PC-3 (cell line): ENCODE measurements around the gene CROT.

Experiments used
- EZH2 ChIP-seq: fragments of 300-600 bp; sonication (generic); IDR thresholded peaks from one replicate; pipeline ENCODE4 v1.6.1; 2017; ENCODE audit warnings: antibody characterized with exemption, mild to moderate bottlenecking, low read length; ENCODE audit not compliant: unreplicated experiment
- EZH2phosphoT487 ChIP-seq: fragments of 300-600 bp; sonication (generic); IDR thresholded peaks from 2 replicates; pipeline ENCODE4 v1.6.1; 2018; ENCODE audit warnings: mild to moderate bottlenecking, antibody characterized with exemption, low read length, borderline replicate concordance
- TF ChIP-seq, protein P1 (sequence below): fragments of 300-600 bp; sonication (generic); conservative IDR thresholded peaks from 2 replicates; pipeline ENCODE4 v1.5.1; 2017; ENCODE audit warnings: antibody characterized with exemption, low read depth, mild to moderate bottlenecking, low read length

DNA sequence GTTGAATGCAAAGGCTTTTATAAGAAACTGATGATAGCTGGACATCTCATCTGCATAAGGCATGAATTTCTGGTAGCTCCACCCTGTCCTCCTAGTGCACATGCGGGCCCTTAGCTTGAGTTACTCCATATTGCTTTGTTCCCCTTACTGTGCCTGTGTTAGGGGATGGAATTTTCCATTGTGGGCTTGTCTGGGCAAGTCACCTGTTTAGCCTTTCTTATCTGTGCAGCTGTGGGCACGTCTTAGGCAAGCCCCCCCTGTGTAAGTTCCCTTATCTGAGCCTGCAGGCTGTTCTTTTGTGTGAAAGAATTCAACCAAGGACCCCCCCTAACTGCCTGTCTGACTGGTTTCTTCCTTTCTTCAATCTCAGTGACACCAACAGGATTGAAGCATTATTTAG, 14.5 kb upstream of the CROT start:
- TF ChIP-seq EZH2 (no peak), EZH2phosphoT487 (no peak)
- TF ChIP-seq, protein P1, sequence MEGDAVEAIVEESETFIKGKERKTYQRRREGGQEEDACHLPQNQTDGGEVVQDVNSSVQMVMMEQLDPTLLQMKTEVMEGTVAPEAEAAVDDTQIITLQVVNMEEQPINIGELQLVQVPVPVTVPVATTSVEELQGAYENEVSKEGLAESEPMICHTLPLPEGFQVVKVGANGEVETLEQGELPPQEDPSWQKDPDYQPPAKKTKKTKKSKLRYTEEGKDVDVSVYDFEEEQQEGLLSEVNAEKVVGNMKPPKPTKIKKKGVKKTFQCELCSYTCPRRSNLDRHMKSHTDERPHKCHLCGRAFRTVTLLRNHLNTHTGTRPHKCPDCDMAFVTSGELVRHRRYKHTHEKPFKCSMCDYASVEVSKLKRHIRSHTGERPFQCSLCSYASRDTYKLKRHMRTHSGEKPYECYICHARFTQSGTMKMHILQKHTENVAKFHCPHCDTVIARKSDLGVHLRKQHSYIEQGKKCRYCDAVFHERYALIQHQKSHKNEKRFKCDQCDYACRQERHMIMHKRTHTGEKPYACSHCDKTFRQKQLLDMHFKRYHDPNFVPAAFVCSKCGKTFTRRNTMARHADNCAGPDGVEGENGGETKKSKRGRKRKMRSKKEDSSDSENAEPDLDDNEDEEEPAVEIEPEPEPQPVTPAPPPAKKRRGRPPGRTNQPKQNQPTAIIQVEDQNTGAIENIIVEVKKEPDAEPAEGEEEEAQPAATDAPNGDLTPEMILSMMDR, result no peak
